Measurements from ENCODE around the gene NWD2.

DNA sequence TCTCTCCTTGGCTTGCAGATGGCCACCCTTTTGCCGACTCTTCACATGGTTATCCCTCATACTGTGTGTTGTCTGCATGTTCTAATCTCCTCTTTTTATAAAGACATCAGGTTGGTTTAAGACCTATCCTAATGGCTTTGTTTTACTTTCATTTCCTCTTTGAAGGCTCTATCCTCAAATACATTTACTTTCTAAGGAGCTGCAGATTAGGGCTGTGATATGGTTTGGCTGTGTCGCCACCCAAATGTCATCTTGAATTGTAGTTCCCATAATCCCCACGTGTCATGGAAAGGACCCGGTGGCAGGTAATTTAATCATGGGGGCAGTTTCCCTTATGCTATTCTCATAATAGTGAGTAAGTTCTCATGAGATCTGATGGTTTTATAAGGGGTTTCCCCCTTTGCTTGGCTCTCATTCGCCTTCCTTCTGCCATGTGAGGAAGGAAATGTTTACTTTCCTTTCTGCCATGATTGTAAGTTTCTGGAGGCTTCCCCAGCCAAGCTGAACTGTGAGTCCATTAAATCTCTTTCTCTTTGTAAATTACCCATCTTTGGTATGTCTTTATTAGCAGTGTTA is 237.1 kb downstream of the NWD2 start:
- TF ChIP-seq, protein P1, sequence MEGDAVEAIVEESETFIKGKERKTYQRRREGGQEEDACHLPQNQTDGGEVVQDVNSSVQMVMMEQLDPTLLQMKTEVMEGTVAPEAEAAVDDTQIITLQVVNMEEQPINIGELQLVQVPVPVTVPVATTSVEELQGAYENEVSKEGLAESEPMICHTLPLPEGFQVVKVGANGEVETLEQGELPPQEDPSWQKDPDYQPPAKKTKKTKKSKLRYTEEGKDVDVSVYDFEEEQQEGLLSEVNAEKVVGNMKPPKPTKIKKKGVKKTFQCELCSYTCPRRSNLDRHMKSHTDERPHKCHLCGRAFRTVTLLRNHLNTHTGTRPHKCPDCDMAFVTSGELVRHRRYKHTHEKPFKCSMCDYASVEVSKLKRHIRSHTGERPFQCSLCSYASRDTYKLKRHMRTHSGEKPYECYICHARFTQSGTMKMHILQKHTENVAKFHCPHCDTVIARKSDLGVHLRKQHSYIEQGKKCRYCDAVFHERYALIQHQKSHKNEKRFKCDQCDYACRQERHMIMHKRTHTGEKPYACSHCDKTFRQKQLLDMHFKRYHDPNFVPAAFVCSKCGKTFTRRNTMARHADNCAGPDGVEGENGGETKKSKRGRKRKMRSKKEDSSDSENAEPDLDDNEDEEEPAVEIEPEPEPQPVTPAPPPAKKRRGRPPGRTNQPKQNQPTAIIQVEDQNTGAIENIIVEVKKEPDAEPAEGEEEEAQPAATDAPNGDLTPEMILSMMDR (conservative IDR thresholded peaks at IDR 0.05) = no peak
- TF ChIP-seq EZH2 (IDR thresholded peaks at IDR 0.05; ENCODE audit: low read depth) = no peak
